Natural killer cell (primary cell): ENCODE measurements around the gene KEAP1. TPM values are rescaled to one million over a fixed set of nuclear protein-coding genes. Genes with fewer than 3 reads are reported as not detected.
"Not testable (repeated sequence)": the region's sequence is repeated elsewhere in the genome, so short reads cannot be mapped to it uniquely, and the experiment has no call there.

Source experiments
- ATAC-seq, 3 donors: fragments of 150-1000 bp in 2 of 3; fragments of 200-7000 bp in 1 of 3; cut with Tn5 transposase; 1 replicate in 1 of 3; 2 replicates in 2 of 3; pipeline ENCODE4 v1.10.0; 2021; ENCODE audit warnings: mild to moderate bottlenecking in 2 of 3, moderate library complexity in 2 of 3
- DNase-seq, 2 donors: peaks; one replicate each; pipeline versions ENCODE4 v3.0.0 to v3.0.0-alpha.2; 2013 to 2021; ENCODE audit warnings: mixed read lengths in 1 of 2
- H3K27ac ChIP-seq: one replicate; pipeline ENCODE4 v1.5.1; 2013; ENCODE audit warnings: mild to moderate bottlenecking, low read length
- H3K27me3 ChIP-seq: one replicate; pipeline ENCODE4 v1.6.1; 2013; ENCODE audit warnings: low read length; ENCODE audit not compliant: control insufficient read depth, insufficient read depth
- H3K36me3 ChIP-seq: one replicate; pipeline ENCODE4 v1.6.1; 2013; ENCODE audit warnings: low read length; ENCODE audit not compliant: control insufficient read depth, insufficient read depth
- H3K4me1 ChIP-seq: one replicate; pipeline ENCODE4 v1.6.1; 2013; ENCODE audit warnings: low read length; ENCODE audit not compliant: control insufficient read depth, insufficient read depth
- H3K4me3 ChIP-seq: one replicate; pipeline ENCODE4 v1.5.1; 2013; ENCODE audit warnings: low read length
- H3K9me3 ChIP-seq: one replicate; pipeline ENCODE4 v1.6.1; 2013; ENCODE audit warnings: low read length; ENCODE audit not compliant: control insufficient read depth, insufficient read depth
- H3K27ac Mint-ChIP-seq, 2 donors: one replicate each; pipeline ENCODE4 v1.8.0; 2022; ENCODE audit warnings: mild to moderate bottlenecking in 2 of 2, mixed read lengths in 2 of 2, moderate library complexity in 1 of 2
- H3K27me3 Mint-ChIP-seq, 2 donors: one replicate each; pipeline ENCODE4 v1.8.0; 2022; ENCODE audit warnings: low read depth in 2 of 2, mixed read lengths in 2 of 2
- H3K36me3 Mint-ChIP-seq: one replicate; pipeline ENCODE4 v1.8.0; 2022; ENCODE audit warnings: mixed read lengths
- H3K4me1 Mint-ChIP-seq, 2 donors: one replicate each; pipeline ENCODE4 v1.8.0; 2022; ENCODE audit warnings: mixed read lengths in 2 of 2
- H3K4me3 Mint-ChIP-seq: one replicate; pipeline ENCODE4 v1.8.0; 2022; ENCODE audit warnings: mild to moderate bottlenecking, moderate library complexity, mixed read lengths
- H3K9me3 Mint-ChIP-seq, 2 donors: one replicate each; pipeline ENCODE4 v1.8.0; 2022; ENCODE audit warnings: mixed read lengths in 2 of 2
- CTCF ChIP-seq: fragments of 200-600 bp; IDR thresholded peaks from one replicate; pipeline ENCODE4 v1.8.0; 2022; ENCODE audit warnings: antibody characterized with exemption
- WGBS: methylation state at CpG from one replicate; pipeline ENCODE4 v1.1.7; 2013; ENCODE audit warnings: missing lambda C conversion rate; ENCODE audit not compliant: insufficient coverage; 5-methylcytosine and 5-hydroxymethylcytosine counted together
- intact Hi-C: fragments of 100-400 bp; cut with micrococcal nuclease; formaldehyde crosslinking; loops from one replicate; pipeline ENCODE4 v1.14.2; 2022
- total RNA-seq, 4 donors: library from RNA; stranded (reverse); fragments of 120-200 nt in 1 of 4; gene quantifications; one replicate each; pipeline versions ENCODE4 v1.2.3 to v1.2.4, GENCODE V29; 2013 to 2022

The KEAP1 gene
- total RNA-seq, 3 donors from 2014 or later (not counting 1 experiment from before 2014, with no cell fraction given), result 28.1 to 39.4 (median 34.6) TPM

GRCh38 chr19:10535613-10536012 lies 32.5 kb upstream of the KEAP1 start:
- H3K4me1 ChIP-seq, result peaks cover 6% of the 10 kb centered on the region
- no peaks in the 10 kb centered on the region for H3K27me3 ChIP-seq
- Mint-ChIP-seq H3K4me1 (peaks cover 6 to 18% of the 10 kb centered on the region in 2 donors), H3K4me3 (no peak overlapping the region), H3K36me3 (no peaks in the 10 kb centered on the region), H3K27me3 (no peaks in the 10 kb centered on the region), H3K9me3 (no peaks in the 10 kb centered on the region), H3K27ac (no peak overlapping the region)
- no peak overlapping the region for H3K27ac ChIP-seq
- H3K9me3 ChIP-seq, result no peaks in the 10 kb centered on the region
- H3K4me3 ChIP-seq, result no peak overlapping the region
- no peak for ATAC-seq
- no peak for DNase-seq
- TF ChIP-seq CTCF, result no peak
- no peaks in the 10 kb centered on the region for H3K36me3 ChIP-seq
- intact Hi-C loops, result no loop called here
- 86% methylated on average over 6 of the region's 6 CpGs for WGBS

- H3K36me3 ChIP-seq, result no peaks in the 10 kb centered on the region
- H3K4me3 ChIP-seq, result no peak overlapping the region
- ATAC-seq, result no peak
- Mint-ChIP-seq H3K9me3 (no peaks in the 10 kb centered on the region), H3K27ac (no peak overlapping the region), H3K36me3 (no peaks in the 10 kb centered on the region), H3K27me3 (no peaks in the 10 kb centered on the region), H3K4me3 (no peak overlapping the region), H3K4me1 (peaks cover 3 to 9% of the 10 kb centered on the region in 2 donors)
- no peak for DNase-seq
- WGBS, result 86% methylated on average over 9 of the region's 10 CpGs
- H3K27me3 ChIP-seq, result no peaks in the 10 kb centered on the region
- intact Hi-C loops, result no loop called here
- peaks cover under 1% of the 10 kb centered on the region for H3K4me1 ChIP-seq
- no peaks in the 10 kb centered on the region for H3K9me3 ChIP-seq
- no peak for TF ChIP-seq CTCF
- H3K27ac ChIP-seq, result no peak overlapping the region
Measured at GRCh38 chr19:10533646-10534386, 30.7 kb upstream of the KEAP1 start.

- 88% methylated on average over 1 of the region's 1 CpG for WGBS
Measured at GRCh38 chr19:10532457-10532856, 29.3 kb upstream of the KEAP1 start.

GRCh38 chr19:10526887-10527286 lies 23.7 kb upstream of the KEAP1 start:
- H3K9me3 ChIP-seq, DNase-seq, H3K27me3 ChIP-seq, ATAC-seq, H3K4me3 ChIP-seq, H3K27ac Mint-ChIP-seq, H3K36me3 ChIP-seq, H3K9me3 Mint-ChIP-seq, H3K27me3 Mint-ChIP-seq, intact Hi-C loops, H3K4me3 Mint-ChIP-seq, H3K27ac ChIP-seq, H3K36me3 Mint-ChIP-seq: not testable (repeated sequence)
- H3K4me1 Mint-ChIP-seq, result peaks cover 13% of the 10 kb centered on the region in 2 donors
- peaks cover 28% of the 10 kb centered on the region for H3K4me1 ChIP-seq
- WGBS, result 93% methylated on average over 8 of the region's 8 CpGs

More at GRCh38 chr19:10532457-10532856, 29.3 kb upstream of the KEAP1 start:
- Mint-ChIP-seq H3K4me1 (peaks cover 0 to 5% of the 10 kb centered on the region in 2 donors), H3K9me3 (no peaks in the 10 kb centered on the region), H3K36me3 (no peaks in the 10 kb centered on the region), H3K27me3 (no peaks in the 10 kb centered on the region), H3K4me3 (no peak overlapping the region), H3K27ac (no peak overlapping the region)
- intact Hi-C loops, result no loop called here
- ATAC-seq (no peak), DNase-seq (no peak)
- no peaks in the 10 kb centered on the region for H3K36me3 ChIP-seq
- TF ChIP-seq CTCF, result no peak
- no peak overlapping the region for H3K27ac ChIP-seq
- H3K9me3 ChIP-seq, result no peaks in the 10 kb centered on the region
- H3K4me1 ChIP-seq, result no peaks in the 10 kb centered on the region
- no peaks in the 10 kb centered on the region for H3K27me3 ChIP-seq
- no peak overlapping the region for H3K4me3 ChIP-seq
